ENCODE results near the gene PDE4D.
A peak's percentile ranks its signal among the peaks of the same experiment; 100 is the strongest.

Gene PDE4D

GRCh38 chr5:59198365-59198764 lies 695.2 kb downstream of the PDE4D start:
- no peak for DNase-seq

DNA sequence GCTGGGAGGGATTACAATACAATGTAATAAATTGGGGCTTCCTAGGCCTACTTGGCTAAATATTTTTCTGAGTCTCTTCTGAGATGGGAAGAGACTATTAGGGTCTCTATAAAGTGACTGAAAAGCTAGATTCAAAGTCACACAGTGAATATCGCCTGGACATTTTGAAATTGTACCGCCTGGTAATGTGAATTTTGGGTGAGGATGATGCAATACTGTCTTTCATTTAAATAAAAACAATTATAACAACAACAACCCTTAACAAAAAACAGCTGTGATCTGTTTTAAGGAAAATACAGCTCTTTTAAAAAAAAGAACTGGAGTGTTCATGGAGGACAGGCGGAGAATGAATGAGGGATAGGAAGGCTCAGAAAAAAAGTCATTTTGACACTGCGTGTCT lies 695.6 kb downstream of the PDE4D start:
- no peak for DNase-seq

GRCh38 chr5:59193616-59194319 lies 699.8 kb downstream of the PDE4D start:
- peak; percentile 80 for DNase-seq

- no peak for DNase-seq
These were observed 702.8 kb downstream of the PDE4D start for GRCh38 chr5:59190746-59191145.

DNA sequence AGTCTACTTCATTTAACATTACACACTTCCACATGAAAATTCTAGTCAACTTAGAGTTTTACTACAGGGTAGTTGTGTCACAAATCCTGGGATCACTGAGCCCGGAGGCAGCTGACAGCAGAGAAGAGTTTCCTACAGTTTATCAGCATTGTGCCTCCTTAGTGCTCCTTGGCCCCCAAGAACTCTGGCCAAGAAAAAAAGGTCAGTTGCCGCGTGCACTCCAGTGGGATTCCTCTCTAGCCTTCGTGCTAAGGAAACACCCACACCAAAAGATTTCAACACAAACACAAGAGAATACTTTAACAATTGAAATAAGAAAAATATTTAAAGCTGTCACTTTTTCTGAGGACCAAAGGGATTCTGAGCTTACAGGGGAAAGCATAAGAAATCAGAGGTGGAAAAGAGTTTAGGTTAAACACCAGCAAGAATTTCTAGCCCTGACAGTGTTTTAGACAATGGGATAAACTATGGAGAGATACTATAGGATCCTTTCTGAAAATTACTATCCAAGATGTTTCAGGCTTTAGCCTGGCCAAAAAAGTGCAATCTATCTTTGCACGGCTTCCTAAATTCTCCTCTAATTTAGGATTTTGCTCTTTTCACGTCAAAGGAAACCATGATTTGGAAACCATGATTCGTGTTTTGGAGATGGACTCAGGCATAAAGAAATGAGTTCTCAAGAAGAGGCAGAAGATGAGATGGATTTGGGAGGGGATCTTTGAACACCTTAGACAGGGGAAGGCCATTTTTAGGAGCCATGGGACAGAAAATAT lies 703.9 kb downstream of the PDE4D start:
- DNase-seq = no peak

GRCh38 chr5:59188419-59189225 lies 704.9 kb downstream of the PDE4D start:
- DNase-seq = peak; percentile 68

DNA sequence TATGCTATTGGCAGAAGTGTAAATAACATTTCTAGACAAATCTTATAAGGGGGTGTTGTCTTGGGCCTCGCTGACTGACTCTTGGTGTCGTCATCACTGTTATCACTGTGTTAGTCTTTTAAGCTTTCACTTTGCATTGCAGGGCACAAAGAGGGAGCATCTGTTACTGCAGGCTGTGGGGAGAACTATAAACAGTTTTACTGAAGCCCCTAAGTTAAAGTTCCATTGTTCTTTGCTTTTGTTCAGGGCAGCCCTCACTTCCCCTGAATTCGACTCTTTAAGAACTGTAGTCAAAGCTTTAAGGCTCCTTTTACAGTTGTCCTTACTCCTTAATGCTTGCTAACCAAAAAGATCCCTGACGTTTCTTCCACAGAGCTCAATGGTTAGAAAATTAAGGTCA lies 705.7 kb downstream of the PDE4D start:
- DNase-seq = no peak

DNA sequence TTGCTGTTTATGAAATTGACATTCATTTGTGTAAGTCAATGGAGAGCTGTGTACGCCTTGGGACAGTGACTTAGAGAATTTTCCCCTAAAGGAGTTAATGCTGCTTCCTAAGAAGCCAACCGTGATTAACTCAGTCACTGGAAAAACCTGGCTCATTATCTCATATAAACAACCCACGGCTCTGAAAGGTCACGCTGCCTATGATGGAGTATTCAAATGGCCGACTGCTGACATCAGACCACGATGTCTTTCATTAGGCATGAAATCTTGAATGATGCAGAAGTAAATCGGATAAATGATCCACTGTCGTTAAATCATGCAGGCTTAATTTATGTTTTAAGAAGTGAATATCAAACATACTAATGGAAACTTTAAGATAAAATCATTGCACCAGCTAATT lies 706.9 kb downstream of the PDE4D start:
- no peak for DNase-seq

DNA sequence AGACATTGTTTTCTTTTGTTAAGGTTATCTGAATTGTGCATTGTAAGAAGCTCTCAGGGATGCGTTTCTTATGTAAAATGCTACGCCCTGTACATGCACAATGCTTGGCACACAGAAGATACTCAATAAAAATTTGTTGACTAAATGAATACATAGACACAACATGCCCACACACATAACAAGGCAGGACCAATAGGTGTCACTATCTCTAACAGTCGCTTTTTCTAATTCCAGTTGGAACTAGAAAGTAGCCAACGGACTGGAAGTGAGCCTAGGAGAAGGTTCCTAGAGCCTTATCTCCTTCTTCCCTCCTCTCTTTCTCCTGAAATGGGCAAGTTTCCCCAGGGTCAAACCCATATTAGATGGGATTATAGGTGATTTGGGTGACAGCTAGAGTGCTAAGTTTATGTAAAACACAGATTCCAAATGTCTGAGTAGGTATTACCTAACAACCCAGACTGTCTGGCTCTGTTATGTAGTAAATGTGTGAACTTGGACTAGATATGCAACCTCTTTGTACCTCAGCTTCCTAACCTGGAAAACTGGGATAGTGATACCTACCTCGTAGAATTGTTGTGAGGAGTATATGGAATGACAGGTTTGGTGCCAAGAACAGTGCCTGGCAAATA lies 707.7 kb downstream of the PDE4D start:
- DNase-seq = no peak

- no peak for DNase-seq
These were observed 708.8 kb downstream of the PDE4D start for GRCh38 chr5:59184769-59185168.

GRCh38 chr5:59182760-59183159 lies 710.8 kb downstream of the PDE4D start:
- no peak for DNase-seq

DNA sequence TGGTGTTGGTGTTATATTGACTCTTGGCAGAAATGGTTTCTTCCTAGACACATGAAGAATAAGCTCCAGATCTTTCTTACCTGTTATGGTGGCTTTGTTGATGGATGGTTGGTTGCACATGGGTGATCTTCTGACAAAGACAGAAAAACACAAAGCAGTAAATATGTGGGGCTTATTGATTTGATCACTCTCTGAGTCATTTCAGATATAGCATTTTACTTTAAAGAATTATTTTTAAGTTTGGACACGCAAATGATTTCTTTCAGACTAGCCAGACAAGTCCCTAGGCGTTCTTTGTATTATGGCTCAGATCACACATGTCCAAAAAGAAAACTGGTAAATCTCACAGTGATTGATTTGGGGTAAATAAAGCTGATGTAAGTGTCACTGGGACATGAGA lies 713.0 kb downstream of the PDE4D start:
- no peak for DNase-seq

GRCh38 chr5:59179704-59180103 lies 713.8 kb downstream of the PDE4D start:
- no peak for DNase-seq

DNA sequence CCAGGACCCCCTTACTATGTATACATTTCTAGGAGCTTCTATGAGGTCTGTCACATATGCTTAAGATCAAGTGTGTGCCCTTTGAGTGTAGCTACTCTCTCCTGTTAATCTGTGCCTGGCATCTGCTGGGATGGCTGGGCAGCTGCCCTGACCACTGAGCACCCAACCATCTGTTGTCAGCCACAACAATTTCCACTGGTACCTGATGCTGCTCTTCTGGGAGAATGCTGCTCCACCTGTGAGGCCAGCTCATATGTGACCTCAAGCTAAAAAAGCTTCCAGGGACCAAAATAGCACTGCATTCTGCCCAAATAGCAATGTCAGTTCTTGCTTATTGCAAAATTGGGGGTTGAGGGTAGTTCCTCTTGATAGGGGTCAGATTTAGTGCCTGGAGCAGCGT lies 715.0 kb downstream of the PDE4D start:
- no peak for DNase-seq

- DNase-seq = no peak
These were observed 715.5 kb downstream of the PDE4D start for GRCh38 chr5:59178071-59178470.

DNA sequence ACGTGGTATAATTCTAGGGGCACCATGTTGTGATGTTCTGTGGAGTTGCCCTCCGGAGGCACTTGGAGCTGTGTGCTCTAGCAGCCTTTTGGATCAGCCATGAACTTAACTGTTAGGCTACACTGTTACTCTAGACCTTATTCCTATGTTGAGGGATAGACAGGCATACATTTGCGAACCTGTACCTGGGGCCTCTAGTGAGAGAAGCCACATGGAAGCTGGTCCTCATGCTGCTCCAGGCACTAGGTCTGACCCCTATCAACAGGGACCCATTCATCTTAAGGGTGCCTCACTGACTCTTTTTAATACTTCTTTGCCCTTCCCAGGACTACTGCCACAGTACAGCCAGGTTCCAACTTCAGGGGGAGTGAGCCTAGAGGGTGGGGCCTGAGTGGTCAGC lies 715.9 kb downstream of the PDE4D start:
- DNase-seq = no peak

- peak; percentile 77 for DNase-seq
These were observed 719.2 kb downstream of the PDE4D start for GRCh38 chr5:59174248-59174844.

GRCh38 chr5:59173578-59173977 lies 719.9 kb downstream of the PDE4D start:
- peak; percentile 20 for DNase-seq

DNA sequence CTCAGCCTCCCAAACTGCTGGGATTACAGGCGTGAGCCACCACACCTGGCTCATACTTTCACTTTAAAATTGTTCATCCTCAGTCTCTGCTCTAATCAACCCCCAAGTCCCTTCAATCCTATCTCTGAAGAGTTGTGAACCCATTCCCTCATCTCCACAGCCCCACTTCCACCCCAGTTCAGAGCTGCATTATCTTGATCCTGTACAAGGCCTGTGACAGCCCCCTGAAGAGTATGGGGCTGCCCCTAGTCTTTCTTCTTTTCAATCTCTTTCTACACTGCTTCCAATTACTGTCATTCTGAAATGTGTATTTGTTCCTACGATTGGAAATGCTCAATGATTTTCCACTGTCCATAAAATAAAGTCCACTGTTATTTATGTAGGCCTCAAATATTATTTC lies 722.4 kb downstream of the PDE4D start:
- DNase-seq = no peak

DNA sequence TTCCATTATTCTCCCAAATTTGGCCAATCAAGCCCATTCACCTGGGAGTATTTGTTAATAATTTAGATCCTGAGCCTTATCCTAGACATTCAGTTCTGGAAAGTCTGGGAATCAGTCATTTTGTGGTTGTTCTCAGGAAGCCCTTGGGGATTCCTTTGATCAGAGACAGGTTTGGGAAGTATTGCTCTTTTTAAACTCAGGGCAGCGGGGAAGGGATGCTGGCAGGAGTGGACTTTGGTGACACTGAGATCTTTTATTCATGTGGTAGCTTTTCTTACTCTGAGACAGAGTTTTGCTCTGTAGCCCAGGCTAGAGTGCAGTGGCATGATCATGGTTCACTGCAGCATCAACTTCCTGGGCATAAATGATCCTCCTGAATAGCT lies 723.8 kb downstream of the PDE4D start:
- DNase-seq = no peak

DNA sequence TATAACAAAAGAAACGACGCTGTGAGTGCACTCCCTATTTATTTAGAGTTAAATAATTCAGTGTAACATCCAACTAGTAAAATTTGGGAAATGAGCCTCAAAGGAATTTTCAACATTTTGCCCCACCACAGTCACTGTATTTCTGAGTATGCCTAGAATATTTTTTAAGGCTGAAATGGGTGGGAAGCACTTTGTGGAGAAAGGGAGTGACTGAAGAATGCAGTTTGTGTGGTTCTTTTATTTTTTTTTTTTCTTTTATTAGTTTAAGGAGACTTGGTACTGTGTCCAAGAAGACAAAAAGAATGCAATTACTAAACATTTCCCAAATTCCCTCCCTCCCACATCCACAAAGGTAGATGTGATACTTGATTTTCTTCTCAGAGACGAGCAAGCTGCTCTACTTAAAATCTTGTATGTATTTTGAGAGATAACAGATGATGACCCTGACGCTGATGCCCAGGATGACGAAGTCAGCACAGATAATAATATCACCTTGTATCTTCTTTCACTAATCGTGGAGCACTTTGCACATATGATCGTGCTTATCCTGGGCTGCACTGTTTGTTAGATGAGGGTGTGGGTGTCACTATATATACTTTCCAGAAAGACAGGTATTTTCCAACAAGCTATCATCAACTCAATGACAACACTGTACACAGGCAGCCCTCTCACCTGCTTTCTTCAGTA lies 724.3 kb downstream of the PDE4D start:
- peak; percentile 32 for DNase-seq

DNA sequence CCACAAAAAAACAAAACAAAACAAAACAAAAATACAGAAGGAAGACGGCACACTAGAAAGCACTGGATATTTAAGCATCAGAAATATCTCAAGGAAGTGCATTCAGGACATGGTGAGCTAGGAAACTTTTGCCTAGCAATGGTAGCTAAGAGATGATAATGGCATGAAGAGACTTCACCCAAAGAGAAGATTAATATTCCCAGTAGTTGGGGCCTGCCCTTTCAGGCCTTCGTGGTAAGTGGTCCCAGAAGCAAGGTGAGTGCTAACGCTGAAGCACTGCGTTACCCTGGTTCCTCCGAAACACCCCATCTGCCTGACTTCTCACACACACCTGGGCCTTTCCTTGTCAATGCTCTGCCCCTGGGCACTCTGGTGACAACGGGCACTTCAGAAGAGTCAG lies 725.5 kb downstream of the PDE4D start:
- no peak for DNase-seq
